Upper lobe of left lung (tissue), 4 donors: Measurements from ENCODE around the gene AAK1.

ENCODE experiments used
- POLR2A ChIP-seq, 4 donors: fragments of 450-650 bp; IDR thresholded peaks; one replicate each; pipeline ENCODE4 v1.5.1; 2016 to 2017; ENCODE audit warnings: antibody characterized with exemption in 4 of 4, mild to moderate bottlenecking in 2 of 4
- TF ChIP-seq, protein P1 (sequence below), 6 experiments: fragments of 450-650 bp in 4 of 6; fragments of 200-600 bp in 2 of 6; sonication (generic) in 2 of 6; IDR thresholded peaks; one replicate each; pipeline ENCODE4 v1.5.1; 2016 to 2019; ENCODE audit warnings: antibody characterized with exemption in 6 of 6

DNA sequence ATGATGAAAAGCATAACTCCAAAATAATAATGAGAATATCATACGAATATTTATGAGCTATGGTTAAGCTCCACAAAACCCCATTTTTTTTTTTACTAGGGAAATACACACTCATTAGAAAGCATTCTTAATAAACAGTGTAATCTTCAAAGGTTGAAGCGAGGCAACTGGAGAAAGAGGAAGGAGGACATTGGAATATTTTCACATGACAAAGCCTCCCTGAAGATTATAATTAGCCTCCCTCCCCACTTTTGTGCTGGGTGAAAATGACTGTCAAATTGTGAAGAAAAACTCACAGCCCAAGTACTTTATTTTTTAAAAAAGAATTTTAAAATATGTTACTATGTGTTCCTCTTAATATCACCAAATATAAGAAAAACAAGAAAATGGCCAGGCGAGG, 142.2 kb downstream of the AAK1 start:
- TF ChIP-seq, protein P1, sequence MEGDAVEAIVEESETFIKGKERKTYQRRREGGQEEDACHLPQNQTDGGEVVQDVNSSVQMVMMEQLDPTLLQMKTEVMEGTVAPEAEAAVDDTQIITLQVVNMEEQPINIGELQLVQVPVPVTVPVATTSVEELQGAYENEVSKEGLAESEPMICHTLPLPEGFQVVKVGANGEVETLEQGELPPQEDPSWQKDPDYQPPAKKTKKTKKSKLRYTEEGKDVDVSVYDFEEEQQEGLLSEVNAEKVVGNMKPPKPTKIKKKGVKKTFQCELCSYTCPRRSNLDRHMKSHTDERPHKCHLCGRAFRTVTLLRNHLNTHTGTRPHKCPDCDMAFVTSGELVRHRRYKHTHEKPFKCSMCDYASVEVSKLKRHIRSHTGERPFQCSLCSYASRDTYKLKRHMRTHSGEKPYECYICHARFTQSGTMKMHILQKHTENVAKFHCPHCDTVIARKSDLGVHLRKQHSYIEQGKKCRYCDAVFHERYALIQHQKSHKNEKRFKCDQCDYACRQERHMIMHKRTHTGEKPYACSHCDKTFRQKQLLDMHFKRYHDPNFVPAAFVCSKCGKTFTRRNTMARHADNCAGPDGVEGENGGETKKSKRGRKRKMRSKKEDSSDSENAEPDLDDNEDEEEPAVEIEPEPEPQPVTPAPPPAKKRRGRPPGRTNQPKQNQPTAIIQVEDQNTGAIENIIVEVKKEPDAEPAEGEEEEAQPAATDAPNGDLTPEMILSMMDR (IDR thresholded peaks at IDR 0.05): no peak
- TF ChIP-seq POLR2A (IDR thresholded peaks at IDR 0.05): no peak
